Measurements from ENCODE around the gene SGO1.

DNA sequence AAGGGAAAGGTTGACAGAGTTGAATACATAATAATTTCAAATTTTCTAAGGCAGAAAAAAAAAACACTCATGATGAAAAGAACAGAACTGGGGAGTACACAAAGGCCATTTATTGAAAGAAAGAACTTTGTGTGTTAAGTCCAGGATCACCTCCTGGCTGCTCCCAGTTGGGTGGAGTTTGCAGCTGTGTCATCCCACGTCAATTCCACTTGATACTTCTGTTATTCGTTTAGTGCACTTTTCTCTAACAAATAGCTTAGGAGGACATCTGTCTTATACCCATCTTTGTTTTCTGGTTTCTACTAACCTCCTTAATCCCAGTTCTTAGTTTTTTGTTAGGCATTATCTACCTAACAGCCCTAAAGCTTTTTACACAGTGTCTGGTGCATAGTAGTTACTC, 44.7 kb downstream of the SGO1 start:
- TF ChIP-seq CTCF (IDR thresholded peaks at IDR 0.05) (no peak), ZFX (IDR thresholded peaks at IDR 0.05; ENCODE audit: borderline replicate concordance) (no peak)

All from 22Rv1 (cell line).